ENCODE data around the gene KCNJ8.
"Not testable (repeated sequence)": the region's sequence is repeated elsewhere in the genome, so short reads cannot be mapped to it uniquely, and the experiment has no call there.

Gene KCNJ8

GRCh38 chr12:21812340-21812739, 37.8 kb upstream of the KCNJ8 start:
- not testable (repeated sequence) for H3K4me3 ChIP-seq (ENCODE audit: insufficient read depth, low read depth, low read length); H3K27me3 ChIP-seq (ENCODE audit: control insufficient read depth, insufficient read depth, low read length, poor library complexity, severe bottlenecking); H3K9me3 ChIP-seq (ENCODE audit: control insufficient read depth, low read length); H3K27ac ChIP-seq (ENCODE audit: insufficient read depth, low read depth, low read length, poor library complexity, severe bottlenecking); H3K4me1 ChIP-seq (ENCODE audit: control insufficient read depth, insufficient read depth, low read length); H3K36me3 ChIP-seq (ENCODE audit: control insufficient read depth, insufficient read depth, low read length)
- 92 to 94% methylated on average over 2 of the region's 2 CpGs for WGBS, 2 experiments

- H3K27me3 ChIP-seq (ENCODE audit: control insufficient read depth, insufficient read depth, low read length, poor library complexity, severe bottlenecking) = no peaks in the 10 kb centered on the region
- no peak overlapping the region for H3K4me3 ChIP-seq (ENCODE audit: insufficient read depth, low read depth, low read length)
- H3K36me3 ChIP-seq (ENCODE audit: control insufficient read depth, insufficient read depth, low read length) = no peaks in the 10 kb centered on the region
- H3K4me1 ChIP-seq (ENCODE audit: control insufficient read depth, insufficient read depth, low read length) = no peaks in the 10 kb centered on the region
- no peak overlapping the region for H3K27ac ChIP-seq (ENCODE audit: insufficient read depth, low read depth, low read length, poor library complexity, severe bottlenecking)
- H3K9me3 ChIP-seq (ENCODE audit: control insufficient read depth, low read length) = no peaks in the 10 kb centered on the region
Measured at GRCh38 chr12:21809100-21809499, 34.6 kb upstream of the KCNJ8 start.

GRCh38 chr12:21806255-21806654, 31.7 kb upstream of the KCNJ8 start:
- Histone ChIP-seq H3K27ac (ENCODE audit: insufficient read depth, low read depth, low read length, poor library complexity, severe bottlenecking) (no peak overlapping the region), H3K4me1 (ENCODE audit: control insufficient read depth, insufficient read depth, low read length) (no peaks in the 10 kb centered on the region), H3K9me3 (ENCODE audit: control insufficient read depth, low read length) (no peaks in the 10 kb centered on the region), H3K27me3 (ENCODE audit: control insufficient read depth, insufficient read depth, low read length, poor library complexity, severe bottlenecking) (no peaks in the 10 kb centered on the region), H3K36me3 (ENCODE audit: control insufficient read depth, insufficient read depth, low read length) (no peaks in the 10 kb centered on the region), H3K4me3 (ENCODE audit: insufficient read depth, low read depth, low read length) (no peak overlapping the region)

- no peaks in the 10 kb centered on the region for H3K9me3 ChIP-seq (ENCODE audit: control insufficient read depth, low read length)
- WGBS, 2 experiments = 90 to 93% methylated on average over 4 of the region's 4 CpGs
- no peaks in the 10 kb centered on the region for H3K4me1 ChIP-seq (ENCODE audit: control insufficient read depth, insufficient read depth, low read length)
- H3K27ac ChIP-seq (ENCODE audit: insufficient read depth, low read depth, low read length, poor library complexity, severe bottlenecking) = no peak overlapping the region
- H3K36me3 ChIP-seq (ENCODE audit: control insufficient read depth, insufficient read depth, low read length) = no peaks in the 10 kb centered on the region
- no peak overlapping the region for H3K4me3 ChIP-seq (ENCODE audit: insufficient read depth, low read depth, low read length)
- H3K27me3 ChIP-seq (ENCODE audit: control insufficient read depth, insufficient read depth, low read length, poor library complexity, severe bottlenecking) = no peaks in the 10 kb centered on the region
Measured at GRCh38 chr12:21801522-21802288, 27.2 kb upstream of the KCNJ8 start.

- Histone ChIP-seq H3K27me3 (ENCODE audit: control insufficient read depth, insufficient read depth, low read length, poor library complexity, severe bottlenecking) (no peaks in the 10 kb centered on the region), H3K4me3 (ENCODE audit: insufficient read depth, low read depth, low read length) (no peak overlapping the region), H3K9me3 (ENCODE audit: control insufficient read depth, low read length) (no peaks in the 10 kb centered on the region), H3K4me1 (ENCODE audit: control insufficient read depth, insufficient read depth, low read length) (no peaks in the 10 kb centered on the region), H3K27ac (ENCODE audit: insufficient read depth, low read depth, low read length, poor library complexity, severe bottlenecking) (no peak overlapping the region), H3K36me3 (ENCODE audit: control insufficient read depth, insufficient read depth, low read length) (no peaks in the 10 kb centered on the region)
- 80% methylated on average over 1 of the region's 1 CpG; no CpG with 5 or more reads in 1 of the 2 experiments for WGBS, 2 experiments
Measured at GRCh38 chr12:21800011-21800410, 25.5 kb upstream of the KCNJ8 start.

- WGBS, 2 experiments = 90 to 91% methylated on average over 1 of the region's 1 CpG
- Histone ChIP-seq H3K27ac (ENCODE audit: insufficient read depth, low read depth, low read length, poor library complexity, severe bottlenecking) (no peak overlapping the region), H3K4me3 (ENCODE audit: insufficient read depth, low read depth, low read length) (no peak overlapping the region), H3K4me1 (ENCODE audit: control insufficient read depth, insufficient read depth, low read length) (no peaks in the 10 kb centered on the region), H3K9me3 (ENCODE audit: control insufficient read depth, low read length) (no peaks in the 10 kb centered on the region), H3K36me3 (ENCODE audit: control insufficient read depth, insufficient read depth, low read length) (no peaks in the 10 kb centered on the region), H3K27me3 (ENCODE audit: control insufficient read depth, insufficient read depth, low read length, poor library complexity, severe bottlenecking) (no peaks in the 10 kb centered on the region)
Measured at GRCh38 chr12:21797539-21797938, 23.0 kb upstream of the KCNJ8 start.

- WGBS, 2 experiments = 94 to 95% methylated on average over 10 of the region's 10 CpGs
- H3K4me1 ChIP-seq (ENCODE audit: control insufficient read depth, insufficient read depth, low read length) = no peaks in the 10 kb centered on the region
- H3K27me3 ChIP-seq (ENCODE audit: control insufficient read depth, insufficient read depth, low read length, poor library complexity, severe bottlenecking) = no peaks in the 10 kb centered on the region
- H3K27ac ChIP-seq (ENCODE audit: insufficient read depth, low read depth, low read length, poor library complexity, severe bottlenecking) = no peak overlapping the region
- no peak overlapping the region for H3K4me3 ChIP-seq (ENCODE audit: insufficient read depth, low read depth, low read length)
- H3K36me3 ChIP-seq (ENCODE audit: control insufficient read depth, insufficient read depth, low read length) = no peaks in the 10 kb centered on the region
- H3K9me3 ChIP-seq (ENCODE audit: control insufficient read depth, low read length) = no peaks in the 10 kb centered on the region
Measured at GRCh38 chr12:21795648-21796328, 21.3 kb upstream of the KCNJ8 start.

- not testable (repeated sequence) for H3K4me1 ChIP-seq (ENCODE audit: control insufficient read depth, insufficient read depth, low read length); H3K9me3 ChIP-seq (ENCODE audit: control insufficient read depth, low read length); H3K27me3 ChIP-seq (ENCODE audit: control insufficient read depth, insufficient read depth, low read length, poor library complexity, severe bottlenecking); H3K4me3 ChIP-seq (ENCODE audit: insufficient read depth, low read depth, low read length); H3K36me3 ChIP-seq (ENCODE audit: control insufficient read depth, insufficient read depth, low read length); H3K27ac ChIP-seq (ENCODE audit: insufficient read depth, low read depth, low read length, poor library complexity, severe bottlenecking)
- 88 to 92% methylated on average over 8 of the region's 8 CpGs for WGBS, 2 experiments
Measured at GRCh38 chr12:21794807-21795595, 20.5 kb upstream of the KCNJ8 start.

GRCh38 chr12:21789687-21790086, 15.2 kb upstream of the KCNJ8 start:
- H3K4me1 ChIP-seq (ENCODE audit: control insufficient read depth, insufficient read depth, low read length); H3K27me3 ChIP-seq (ENCODE audit: control insufficient read depth, insufficient read depth, low read length, poor library complexity, severe bottlenecking); H3K27ac ChIP-seq (ENCODE audit: insufficient read depth, low read depth, low read length, poor library complexity, severe bottlenecking); H3K9me3 ChIP-seq (ENCODE audit: control insufficient read depth, low read length); H3K4me3 ChIP-seq (ENCODE audit: insufficient read depth, low read depth, low read length); H3K36me3 ChIP-seq (ENCODE audit: control insufficient read depth, insufficient read depth, low read length): not testable (repeated sequence)
- 95 to 96% methylated on average over 2 to 3 of the region's 4 CpGs for WGBS, 2 experiments
